Tibial artery (tissue), 4 donors: ENCODE data around the gene C12orf57.

Experiments
- DNase-seq, 2 donors: peaks; one replicate each; pipeline ENCODE4 v3.0.0-alpha.2; 2019
- H3K27ac ChIP-seq, 2 donors: fragments of 200-600 bp; sonication (generic) in 1 of 2; 1 replicate in 1 of 2; 2 replicates in 1 of 2; pipeline ENCODE4 v1.5.1; 2018 to 2019; ENCODE audit warnings: mild to moderate bottlenecking in 1 of 2
- H3K27me3 ChIP-seq, 2 donors: fragments of 200-600 bp; sonication (generic) in 1 of 2; one replicate each; pipeline versions ENCODE4 v1.5.1 to v1.6.0; 2016 to 2019
- H3K36me3 ChIP-seq, 3 donors: fragments of 200-600 bp; sonication (generic) in 2 of 3; one replicate each; pipeline ENCODE4 v1.5.1; 2016 to 2019; ENCODE audit warnings: mild to moderate bottlenecking in 2 of 3
- H3K4me1 ChIP-seq, 4 donors: fragments of 200-600 bp; sonication (generic) in 2 of 4; 1 replicate in 3 of 4; 2 replicates in 1 of 4; pipeline ENCODE4 v1.5.1; 2016 to 2019
- H3K4me3 ChIP-seq, 2 donors: fragments of 200-600 bp; sonication (generic) in 1 of 2; 1 replicate in 1 of 2; 2 replicates in 1 of 2; pipeline ENCODE4 v1.5.1; 2018 to 2019; ENCODE audit warnings: mild to moderate bottlenecking in 2 of 2
- H3K9me3 ChIP-seq, 3 donors: fragments of 200-600 bp; sonication (generic) in 1 of 3; one replicate each; pipeline ENCODE4 v1.5.1; 2016 to 2019
- intact Hi-C: fragments of 100-400 bp; cut with DNase I; formaldehyde crosslinking; loops from one replicate; pipeline ENCODE4 v1.15.0; 2023; ENCODE audit warnings: low total_unique reads
- TF ChIP-seq, protein P1 (sequence below), 2 experiments: fragments of 200-600 bp in 1 of 2; fragments of 450-650 bp in 1 of 2; IDR thresholded peaks; one replicate each; pipeline ENCODE4 v1.5.1; 2017 to 2019; ENCODE audit warnings: antibody characterized with exemption in 2 of 2, mild to moderate bottlenecking in 1 of 2, moderate library complexity in 1 of 2

The C12orf57 gene

DNA sequence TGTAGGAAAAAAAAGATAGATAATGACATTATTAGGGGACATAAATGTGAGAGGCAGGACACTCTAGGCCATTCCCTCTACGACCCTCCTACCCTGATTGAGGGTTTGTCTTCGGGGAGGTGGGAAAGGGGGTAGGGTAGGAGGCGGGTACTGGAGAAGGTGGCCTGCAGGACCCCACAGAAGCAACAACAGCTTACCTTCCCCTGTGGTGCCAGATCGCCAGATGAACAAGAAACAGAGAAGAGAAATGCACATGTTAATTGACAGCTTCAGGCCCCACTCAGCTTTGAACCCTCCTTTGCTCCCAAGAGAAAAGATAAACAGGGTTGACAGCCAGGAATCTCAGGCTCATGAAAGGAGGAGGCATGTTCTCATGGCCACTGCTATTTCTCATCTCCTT, 21.9 kb downstream of the C12orf57 start:
- Histone ChIP-seq H3K36me3 (peaks cover 32 to 43% (median 42%) of the 10 kb centered on the region in 3 donors), H3K4me3 (no peak overlapping the region), H3K27ac (peak overlapping the region in 1 of 2 donors; percentile 47), H3K4me1 (peaks cover 10 to 49% (median 33%) of the 10 kb centered on the region in 4 donors), H3K9me3 (no peaks in the 10 kb centered on the region), H3K27me3 (no peaks in the 10 kb centered on the region)
- DNase-seq = no peak
- TF ChIP-seq, protein P1, sequence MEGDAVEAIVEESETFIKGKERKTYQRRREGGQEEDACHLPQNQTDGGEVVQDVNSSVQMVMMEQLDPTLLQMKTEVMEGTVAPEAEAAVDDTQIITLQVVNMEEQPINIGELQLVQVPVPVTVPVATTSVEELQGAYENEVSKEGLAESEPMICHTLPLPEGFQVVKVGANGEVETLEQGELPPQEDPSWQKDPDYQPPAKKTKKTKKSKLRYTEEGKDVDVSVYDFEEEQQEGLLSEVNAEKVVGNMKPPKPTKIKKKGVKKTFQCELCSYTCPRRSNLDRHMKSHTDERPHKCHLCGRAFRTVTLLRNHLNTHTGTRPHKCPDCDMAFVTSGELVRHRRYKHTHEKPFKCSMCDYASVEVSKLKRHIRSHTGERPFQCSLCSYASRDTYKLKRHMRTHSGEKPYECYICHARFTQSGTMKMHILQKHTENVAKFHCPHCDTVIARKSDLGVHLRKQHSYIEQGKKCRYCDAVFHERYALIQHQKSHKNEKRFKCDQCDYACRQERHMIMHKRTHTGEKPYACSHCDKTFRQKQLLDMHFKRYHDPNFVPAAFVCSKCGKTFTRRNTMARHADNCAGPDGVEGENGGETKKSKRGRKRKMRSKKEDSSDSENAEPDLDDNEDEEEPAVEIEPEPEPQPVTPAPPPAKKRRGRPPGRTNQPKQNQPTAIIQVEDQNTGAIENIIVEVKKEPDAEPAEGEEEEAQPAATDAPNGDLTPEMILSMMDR (IDR thresholded peaks at IDR 0.05) = no peak
- intact Hi-C loops = loop anchor here (2.0 to 5.0 kb wide), 2 partner anchors 41 to 98 kb away; partner anchors contain the start of gene TPI1

DNA sequence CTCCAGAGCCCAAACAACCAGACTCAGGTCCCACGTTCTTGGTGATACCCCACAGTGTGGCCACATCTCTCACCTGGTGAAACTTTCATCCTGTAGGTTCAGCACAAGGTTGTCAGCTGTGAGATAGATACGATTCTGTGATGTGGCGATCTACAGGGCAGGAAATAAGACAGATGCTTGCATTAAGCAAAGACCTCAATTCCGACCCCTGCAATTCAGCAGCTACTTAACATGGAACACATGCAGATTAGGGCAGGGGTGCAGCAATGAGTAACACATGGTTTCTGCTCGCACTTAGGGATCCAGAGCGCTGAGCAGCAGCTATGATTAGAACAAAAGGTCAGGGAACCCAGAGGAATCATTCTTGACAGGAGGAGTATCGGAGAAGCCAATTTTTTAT, 22.5 kb downstream of the C12orf57 start:
- Histone ChIP-seq H3K27me3 (no peaks in the 10 kb centered on the region), H3K36me3 (peaks cover 32 to 43% (median 42%) of the 10 kb centered on the region in 3 donors), H3K4me1 (peaks cover 10 to 46% (median 33%) of the 10 kb centered on the region in 4 donors), H3K4me3 (no peak overlapping the region), H3K9me3 (no peaks in the 10 kb centered on the region), H3K27ac (no peak overlapping the region)
- DNase-seq = no peak
- intact Hi-C loops = loop anchor here (5.0 kb wide), 1 partner anchor 99 kb away; the partner anchor contains the start of gene TPI1
- TF ChIP-seq, protein P1 (IDR thresholded peaks at IDR 0.05) = no peak

DNA sequence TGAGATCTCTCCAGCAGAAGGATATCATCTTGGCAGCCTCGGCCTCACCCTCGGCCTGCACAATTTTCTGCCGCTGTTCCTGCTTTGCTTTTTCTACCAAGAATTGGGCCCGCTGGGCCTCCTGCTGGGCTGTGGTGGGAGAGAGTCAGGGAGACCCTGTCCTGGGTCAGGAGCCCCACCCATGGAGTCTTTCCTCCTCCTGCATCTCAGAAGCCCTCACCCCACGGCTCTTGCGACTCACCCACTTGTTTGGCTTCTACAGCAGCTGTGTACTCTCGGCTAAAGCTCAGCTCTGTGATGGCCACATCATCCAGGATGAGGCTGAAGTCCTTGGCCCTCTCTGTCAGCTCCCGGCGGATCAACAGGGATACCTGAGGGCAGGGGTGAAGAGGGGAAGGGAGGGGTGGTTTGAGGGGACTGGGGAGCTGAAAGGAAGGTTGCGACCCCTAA, 23.9 kb downstream of the C12orf57 start:
- TF ChIP-seq, protein P1 (IDR thresholded peaks at IDR 0.05) = no peak
- Histone ChIP-seq H3K4me1 (peaks cover 10 to 39% (median 27%) of the 10 kb centered on the region in 4 donors), H3K36me3 (peaks cover 32 to 43% (median 42%) of the 10 kb centered on the region in 3 donors), H3K27me3 (no peaks in the 10 kb centered on the region), H3K27ac (no peak overlapping the region), H3K9me3 (no peaks in the 10 kb centered on the region), H3K4me3 (no peak overlapping the region)
- no peak for DNase-seq
- intact Hi-C loops = loop anchor here (5.0 kb wide), 1 partner anchor 100 kb away; the partner anchor contains the start of gene TPI1

DNA sequence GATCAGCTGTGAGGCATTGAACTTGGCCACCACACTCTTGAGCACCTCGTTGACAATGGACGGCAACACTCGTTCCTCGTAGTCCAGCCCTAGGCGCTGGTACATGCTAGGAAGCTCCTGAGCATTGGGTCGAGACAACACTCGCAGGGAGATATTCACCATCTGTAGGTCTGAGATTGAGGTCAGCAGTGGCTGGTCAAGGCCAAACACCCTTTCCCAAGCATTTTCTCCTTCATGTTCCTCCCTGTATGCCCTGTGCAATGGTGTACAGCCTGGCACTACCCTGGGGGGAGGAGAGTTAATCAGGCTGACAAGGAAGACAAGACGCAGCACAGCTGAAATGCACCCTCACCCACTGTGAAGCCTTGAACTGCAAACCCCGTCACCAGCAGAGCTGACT, 24.6 kb downstream of the C12orf57 start:
- intact Hi-C loops = loop anchor here (5.0 kb wide), 1 partner anchor 101 kb away; the partner anchor contains the start of gene TPI1
- H3K27ac ChIP-seq = no peak overlapping the region
- DNase-seq = no peak
- peaks cover 32 to 45% (median 42%) of the 10 kb centered on the region in 3 donors for H3K36me3 ChIP-seq
- H3K9me3 ChIP-seq = no peaks in the 10 kb centered on the region
- no peaks in the 10 kb centered on the region for H3K27me3 ChIP-seq
- no peak overlapping the region for H3K4me3 ChIP-seq
- peaks cover 10 to 39% (median 27%) of the 10 kb centered on the region in 4 donors for H3K4me1 ChIP-seq
- TF ChIP-seq, protein P1 (IDR thresholded peaks at IDR 0.05) = no peak

DNA sequence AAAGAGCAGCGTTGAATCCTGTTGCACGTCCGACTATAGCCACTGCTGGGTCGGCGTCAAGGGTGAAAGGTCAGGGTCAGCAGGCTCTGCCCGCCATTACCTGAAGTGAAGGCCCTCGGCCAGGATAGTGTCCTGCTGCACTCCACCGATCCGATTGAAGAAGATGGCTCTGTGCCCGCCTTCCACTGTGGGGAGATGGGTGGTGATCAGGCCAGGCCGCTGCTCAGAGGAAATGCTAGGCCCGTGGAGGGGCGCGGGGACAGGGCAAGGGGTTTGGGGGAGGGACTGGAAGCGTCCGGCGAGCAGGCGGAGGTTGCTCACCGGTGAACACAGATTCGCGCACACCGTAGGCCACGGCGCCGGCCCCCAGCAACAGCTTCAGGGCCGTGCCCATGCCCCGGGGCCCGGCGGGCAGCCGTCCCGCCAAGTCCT, 26.3 kb downstream of the C12orf57 start:
- peak in 1 of 2 donors; percentile 47 for DNase-seq
- peaks cover 45 to 56% (median 54%) of the 10 kb centered on the region in 3 donors for H3K36me3 ChIP-seq
- intact Hi-C loops = loop anchor here (5.0 kb wide), 1 partner anchor 47 kb away; the partner anchor contains the start of gene LPCAT3
- TF ChIP-seq, protein P1 (IDR thresholded peaks at IDR 0.05) = no peak
- peak overlapping the region; percentile 81 to 93 for H3K4me3 ChIP-seq
- peaks cover 10 to 30% (median 25%) of the 10 kb centered on the region in 4 donors for H3K4me1 ChIP-seq
- peak overlapping the region; percentile 86 to 95 for H3K27ac ChIP-seq
- no peaks in the 10 kb centered on the region for H3K9me3 ChIP-seq
- H3K27me3 ChIP-seq = no peaks in the 10 kb centered on the region
